Measurements from ENCODE around the gene GALNT11. TPM values are rescaled to one million over a fixed set of nuclear protein-coding genes. Genes with fewer than 3 reads are reported as not detected.

Gene GALNT11
- total and polyA plus RNA-seq, 2 of the 4 experiments (the other 2 are of a cell fraction): 24.4 to 29.3 TPM

DNA sequence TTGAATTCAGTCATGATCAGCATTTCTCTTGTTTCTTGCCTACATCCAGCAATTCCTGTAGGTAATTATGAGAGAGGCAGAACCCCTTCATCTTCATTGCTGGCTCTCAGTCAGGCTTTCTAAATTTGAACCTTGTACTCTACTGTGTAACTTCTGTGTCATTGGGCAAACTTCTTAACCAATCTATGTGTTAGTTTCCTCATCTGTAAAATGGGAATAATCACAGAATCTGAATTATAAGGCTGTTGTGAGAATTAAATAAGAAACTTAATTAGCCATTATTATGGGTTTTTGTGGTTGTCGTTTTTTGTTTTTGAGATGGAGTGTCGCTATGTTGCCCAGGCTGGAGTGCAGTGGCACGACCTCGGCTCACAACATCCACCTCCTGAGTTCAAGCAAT is 11.5 kb upstream of the GALNT11 start:
- POLR2A ChIA-PET (ENCODE audit: unreplicated experiment): interaction anchor here (0.6 kb wide), 1 partner anchor 489 kb away, joined by 6 read pairs; no protein-coding TSS in a partner anchor
- DNase-seq: no peak
- Histone ChIP-seq H2BK15ac (ENCODE audit: low read depth, low read length) (no peak overlapping the region), H3K9ac (ENCODE audit: low read depth, low read length) (no peak overlapping the region), H4K5ac (ENCODE audit: low read depth, low read length) (no peak overlapping the region), H3K4me1 (ENCODE audit: control insufficient read depth, insufficient read depth, low read length) (no peaks in the 10 kb centered on the region), H3K18ac (ENCODE audit: low read depth, low read length) (no peak overlapping the region), H2BK20ac (ENCODE audit: low read depth, low read length) (no peak overlapping the region), H4K91ac (ENCODE audit: insufficient read depth, low read depth, low read length) (no peak overlapping the region), H3K4ac (ENCODE audit: low read depth, low read length) (no peak overlapping the region), H3K14ac (replicated peaks; ENCODE audit: low read depth, low read length) (no peak overlapping the region), H2AK9ac (replicated peaks; ENCODE audit: low read depth, low read length, poor library complexity) (no peak overlapping the region), H2BK5ac (ENCODE audit: low read depth, low read length, poor library complexity, severe bottlenecking) (no peak overlapping the region), H3K4me2 (ENCODE audit: low read depth, low read length) (no peak overlapping the region), H3K9me3 (ENCODE audit: control insufficient read depth, insufficient read depth, low read length) (no peaks in the 10 kb centered on the region), H3K4me3 (ENCODE audit: insufficient read depth, low read depth, low read length) (no peak overlapping the region), H3K27ac (ENCODE audit: insufficient read depth, low read length) (no peak overlapping the region), H3K9me1 (ENCODE audit: insufficient read depth, low read length) (no peaks in the 10 kb centered on the region), H3K36me3 (ENCODE audit: control insufficient read depth, insufficient read depth, low read length) (no peaks in the 10 kb centered on the region), H2AFZ (replicated peaks; ENCODE audit: low read length, poor library complexity) (no peak overlapping the region), H2AK5ac (ENCODE audit: low read depth, low read length) (no peak overlapping the region), H4K20me1 (ENCODE audit: insufficient read depth, low read length) (no peaks in the 10 kb centered on the region), H4K8ac (ENCODE audit: low read depth in 2 of 2, low read length in 2 of 2) (no peak overlapping the region), H3K79me1 (ENCODE audit: low read depth in 1 of 2, low read length in 2 of 2) (no peaks in the 10 kb centered on the region), H3K23ac (ENCODE audit: low read depth, low read length) (no peak overlapping the region), H3K56ac (ENCODE audit: extremely low read depth, insufficient read depth, low read length) (no peak overlapping the region), H2BK120ac (ENCODE audit: low read depth, low read length) (no peak overlapping the region), H3K27me3 (ENCODE audit: control insufficient read depth, insufficient read depth, low read length) (peaks cover 2% of the 10 kb centered on the region; the same call in 1 of the 2 replicates)
- CTCF ChIA-PET: no interaction called here
- TF ChIP-seq RFX5 (IDR thresholded peaks at IDR 0.05; ENCODE audit: low read depth, low read length) (no peak), MAZ (IDR thresholded peaks at IDR 0.05; ENCODE audit: borderline replicate concordance, low read depth, low read length) (no peak), MXI1 (IDR thresholded peaks at IDR 0.05; ENCODE audit: borderline replicate concordance, low read depth, low read length) (no peak), MAFK (IDR thresholded peaks at IDR 0.05; ENCODE audit: low read depth, low read length) (no peak), NFE2L2 (IDR thresholded peaks at IDR 0.05; ENCODE audit: low read depth, low read length) (no peak), BHLHE40 (IDR thresholded peaks at IDR 0.05; ENCODE audit: low read depth, low read length) (no peak), POLR2A (IDR thresholded peaks at IDR 0.05; ENCODE audit: low read depth, low read length) (no peak), SMC3 (IDR thresholded peaks at IDR 0.05; ENCODE audit: low read depth, low read length) (no peak), CTCF (conservative IDR thresholded peaks at IDR 0.05; ENCODE audit: low read depth, low read length) (no peak)
- TF ChIP-seq, protein P1, sequence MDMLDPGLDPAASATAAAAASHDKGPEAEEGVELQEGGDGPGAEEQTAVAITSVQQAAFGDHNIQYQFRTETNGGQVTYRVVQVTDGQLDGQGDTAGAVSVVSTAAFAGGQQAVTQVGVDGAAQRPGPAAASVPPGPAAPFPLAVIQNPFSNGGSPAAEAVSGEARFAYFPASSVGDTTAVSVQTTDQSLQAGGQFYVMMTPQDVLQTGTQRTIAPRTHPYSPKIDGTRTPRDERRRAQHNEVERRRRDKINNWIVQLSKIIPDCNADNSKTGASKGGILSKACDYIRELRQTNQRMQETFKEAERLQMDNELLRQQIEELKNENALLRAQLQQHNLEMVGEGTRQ (IDR thresholded peaks at IDR 0.05; ENCODE audit: low read depth, low read length): no peak
- no TSS peak for BruUV-seq (replicated peaks)
- in situ Hi-C loops (cut with MboI; ENCODE audit: low sequenced_read_pairs): no loop called here
- dilution Hi-C loops (cut with HindIII; ENCODE audit: low sequenced_read_pairs, unreplicated experiment): no loop called here
- ATAC-seq (ENCODE audit: low read depth): no peak
- no CpG with 5 or more reads among the region's 4 CpGs for WGBS, 2 experiments (ENCODE audit: extremely low coverage in 2 of 2, insufficient read length in 1 of 2)
- intact Hi-C loops (cut with micrococcal nuclease): no loop called here

All from IMR-90 (cell line).